Glomerular endothelial cell (primary cell): ENCODE data around the gene PLEKHH2. TPM values are rescaled to one million over a fixed set of nuclear protein-coding genes. Genes with fewer than 3 reads are reported as not detected.

Source experiments
- DNase-seq: peaks from one replicate; pipeline ENCODE4 v3.0.0-alpha.2; 2011; ENCODE audit warnings: low read depth, low spot score; ENCODE audit errors: extremely low read depth
- total RNA-seq: library from RNA; depleted of rRNA; stranded (reverse); fragments of >200 nt; gene quantifications from 2 replicates; pipeline ENCODE4 v1.2.3, GENCODE V29; 2015

Gene PLEKHH2
- total RNA-seq, 1 donor from 2014 or later, result 5.7 TPM

GRCh38 chr2:43752302-43752701 lies 115.2 kb downstream of the PLEKHH2 start:
- no peak for DNase-seq

- DNase-seq, result no peak
Observed at GRCh38 chr2:43754180-43754579, 117.1 kb downstream of the PLEKHH2 start.

GRCh38 chr2:43758739-43759138 lies 121.7 kb downstream of the PLEKHH2 start:
- no peak for DNase-seq

DNA sequence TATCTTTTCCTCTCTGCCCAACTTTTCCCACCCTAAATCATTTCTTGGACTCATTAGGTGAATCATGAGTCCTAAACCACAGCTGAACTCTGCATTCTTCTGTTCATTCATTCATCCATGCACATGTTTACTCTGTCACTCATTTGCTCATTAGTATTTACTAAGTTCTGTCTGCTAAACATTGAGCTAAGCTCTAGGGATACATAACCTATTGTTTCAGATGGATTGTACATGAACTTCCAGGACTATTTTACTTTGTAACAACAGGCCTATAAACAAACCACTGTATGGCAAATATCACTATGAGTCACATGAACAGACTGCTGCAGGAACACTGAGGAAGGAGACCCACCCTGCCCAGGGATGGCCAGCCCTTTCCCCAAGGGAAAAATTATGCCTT lies 122.1 kb downstream of the PLEKHH2 start:
- no peak for DNase-seq

DNA sequence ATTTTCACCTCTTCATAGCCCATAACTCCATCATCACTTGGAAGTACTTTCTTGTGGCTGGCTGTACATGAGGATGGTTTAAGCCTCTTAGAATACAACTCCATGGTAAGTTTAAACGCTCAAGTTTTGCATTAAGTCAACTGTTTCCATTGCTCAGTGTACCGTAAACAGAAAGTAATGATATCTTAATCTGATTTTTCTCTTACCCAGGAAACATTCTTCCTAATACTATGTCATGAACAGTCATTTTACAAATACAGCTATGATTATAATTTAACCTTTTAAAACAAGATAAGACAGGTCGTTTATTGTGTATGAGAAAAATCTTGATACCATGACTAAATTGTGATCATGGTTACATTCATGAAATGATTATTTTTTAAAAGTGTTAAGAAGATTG lies 125.2 kb downstream of the PLEKHH2 start:
- DNase-seq, result no peak

GRCh38 chr2:43763091-43763490 lies 126.0 kb downstream of the PLEKHH2 start:
- no peak for DNase-seq

- DNase-seq, result no peak
Observed at GRCh38 chr2:43764086-43764705, 127.1 kb downstream of the PLEKHH2 start.

DNA sequence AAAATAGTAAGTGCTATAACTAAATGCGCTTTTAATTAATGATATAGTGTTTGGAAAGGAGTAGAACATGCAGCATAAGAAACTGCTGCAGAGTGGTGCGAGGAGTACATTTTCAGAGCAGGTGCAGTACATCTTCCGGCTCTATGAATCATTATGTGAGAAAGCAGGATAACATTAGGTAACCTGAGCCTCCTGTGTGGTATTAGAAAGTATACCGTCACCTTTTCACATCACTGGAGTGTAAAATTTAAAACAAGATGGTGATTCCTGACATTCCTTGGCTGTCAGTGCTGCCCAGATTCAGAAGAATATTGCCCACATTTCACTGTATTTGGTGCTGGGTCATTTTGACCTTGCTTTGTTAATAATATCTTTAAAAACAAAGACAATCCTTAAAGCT lies 128.9 kb downstream of the PLEKHH2 start:
- no peak for DNase-seq

DNA sequence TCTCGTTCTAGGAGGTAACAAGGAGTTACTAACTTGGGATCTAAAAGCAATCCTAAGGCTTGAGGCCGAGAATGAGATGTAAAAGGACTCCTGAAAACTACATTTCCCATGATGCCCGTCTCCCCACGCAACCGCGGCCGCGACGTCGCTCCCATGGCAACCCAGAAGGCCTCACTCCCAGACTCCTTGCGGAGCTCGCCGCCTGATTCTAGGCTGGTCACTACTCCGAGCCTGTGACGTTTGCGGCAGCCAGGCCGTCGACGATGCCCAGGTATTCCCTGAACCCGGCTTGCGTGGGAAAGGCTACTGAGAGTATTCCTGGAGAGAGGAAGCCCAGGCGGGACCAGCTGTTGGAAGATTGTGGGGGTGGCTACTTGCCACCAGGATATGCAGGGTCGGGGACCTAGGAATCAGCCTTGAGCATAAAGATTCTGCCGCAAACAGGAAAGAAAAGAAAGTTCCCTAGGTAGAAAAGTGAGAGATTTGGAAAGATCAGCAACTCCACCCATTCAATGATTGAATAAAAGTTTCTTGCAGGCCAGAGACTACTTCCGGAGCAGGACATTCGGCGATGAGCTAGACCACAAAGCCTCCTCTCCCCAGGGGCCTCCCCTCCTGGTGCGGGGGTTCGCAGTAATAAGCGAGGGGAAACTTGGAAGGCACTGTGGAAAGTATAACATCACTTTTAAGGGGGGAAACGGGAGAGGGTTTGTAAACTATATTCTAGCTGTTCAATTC lies 137.0 kb downstream of the PLEKHH2 start, which contains the start of gene DYNC2LI1:
Gene DYNC2LI1 (plus strand): TSS at position 164 of the 738 bp plus-strand sequence. CDS start 100 bp downstream, at position 264.
- peak; percentile 54 for DNase-seq

GRCh38 chr2:43774617-43775016 lies 137.6 kb downstream of the PLEKHH2 start:
- DNase-seq, result no peak

- DNase-seq, result no peak
Observed at GRCh38 chr2:43776324-43776723, 139.3 kb downstream of the PLEKHH2 start.

GRCh38 chr2:43777306-43777926 lies 140.4 kb downstream of the PLEKHH2 start:
- no peak for DNase-seq

DNA sequence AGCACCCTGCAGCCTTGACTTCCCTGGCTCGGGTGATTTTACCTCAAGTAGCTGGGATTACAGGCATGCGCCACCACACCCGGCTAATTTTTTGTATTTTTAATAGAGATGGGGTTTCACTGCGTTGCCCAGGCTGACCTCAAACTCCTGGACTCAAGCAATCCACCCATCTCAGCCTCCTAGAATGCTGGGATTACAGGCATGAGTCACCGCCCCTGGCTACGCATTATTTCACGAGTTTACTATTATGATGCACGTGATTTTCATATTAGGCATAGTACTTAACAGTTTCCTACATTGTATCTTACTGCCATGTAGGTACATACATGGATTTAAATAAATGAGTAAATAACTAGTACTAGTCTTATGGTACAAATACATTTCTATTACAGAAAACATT lies 141.2 kb downstream of the PLEKHH2 start:
- DNase-seq, result no peak

- DNase-seq, result no peak
Observed at GRCh38 chr2:43787895-43788294, 150.8 kb downstream of the PLEKHH2 start.

DNA sequence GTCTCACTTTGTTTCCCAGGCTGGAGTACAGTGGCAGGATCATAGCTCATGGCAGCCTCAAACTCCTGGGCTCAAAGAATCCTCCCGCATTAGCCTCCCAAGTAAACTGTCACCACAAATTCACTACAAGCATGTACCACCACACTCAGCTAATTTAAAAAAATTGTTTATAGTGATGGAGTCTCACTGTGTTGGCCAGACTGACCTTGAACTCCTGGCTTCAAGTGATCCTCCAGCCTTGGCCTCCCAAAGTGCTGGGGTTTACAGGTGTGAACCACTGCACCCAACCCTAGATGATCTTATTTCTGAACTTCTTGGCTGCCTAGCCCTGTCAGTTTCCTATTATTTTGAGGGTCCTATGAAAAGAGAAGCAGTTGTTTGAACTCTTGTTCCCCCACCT lies 151.6 kb downstream of the PLEKHH2 start:
- DNase-seq, result no peak

- no peak for DNase-seq
Observed at GRCh38 chr2:43790147-43790546, 153.1 kb downstream of the PLEKHH2 start.

- DNase-seq, result no peak
Observed at GRCh38 chr2:43791035-43791765, 154.1 kb downstream of the PLEKHH2 start.

DNA sequence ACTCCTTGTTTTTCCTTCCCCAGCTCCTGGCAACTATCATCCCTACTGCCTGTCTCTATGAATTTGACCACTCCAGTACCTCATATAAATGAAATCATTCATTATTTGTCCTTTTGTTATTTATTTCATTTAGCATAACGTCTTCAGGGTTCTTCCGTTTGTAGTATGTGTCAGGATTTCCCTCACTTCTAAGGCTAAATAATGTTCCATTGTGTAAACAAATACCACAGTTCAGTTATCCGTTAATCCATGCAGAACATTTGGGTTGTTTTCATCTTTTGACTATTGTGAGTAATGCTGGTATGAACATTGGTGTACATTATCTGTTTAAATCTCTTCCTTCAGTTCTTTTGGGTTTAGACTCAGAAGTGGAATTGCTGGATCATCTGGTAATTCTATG lies 155.6 kb downstream of the PLEKHH2 start:
- no peak for DNase-seq

DNA sequence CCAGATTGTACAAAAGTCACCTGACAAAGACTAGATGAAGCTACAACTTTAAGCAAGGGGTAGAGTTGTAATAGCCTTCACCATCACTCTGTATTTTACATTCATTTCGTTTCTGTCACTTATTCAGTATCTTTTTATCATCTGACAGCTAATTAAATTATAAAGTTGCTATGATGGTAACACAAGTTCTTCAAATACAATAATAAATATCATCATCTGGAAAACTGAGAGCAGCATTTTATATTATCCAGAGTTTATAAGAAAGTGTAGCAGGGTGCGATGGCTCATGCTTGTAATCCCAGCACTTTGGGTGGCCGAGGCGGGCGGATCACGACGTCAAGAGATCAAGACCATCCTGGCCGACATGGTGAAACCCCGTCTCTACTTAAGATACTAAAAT lies 157.9 kb downstream of the PLEKHH2 start:
- DNase-seq, result no peak

GRCh38 chr2:43796206-43796605 lies 159.1 kb downstream of the PLEKHH2 start:
- DNase-seq, result no peak

- DNase-seq, result no peak
Observed at GRCh38 chr2:43798300-43798699, 161.2 kb downstream of the PLEKHH2 start.
